MCF 10A (cell line): ENCODE data around the gene CYB561A3. TPM values are rescaled to one million over a fixed set of nuclear protein-coding genes. Genes with fewer than 3 reads are reported as not detected.

Experiments
- BruUV-seq: library from RNA; stranded (reverse); fragments of 400-500 nt; replicated peaks from 2 replicates; lab custom pipeline; 2021; lab: Mats Ljungman, UMichigan
- CTCF ChIA-PET: fragments of 300-600 bp; sonication (Branson Sonifier 250); formaldehyde crosslinking; extraction: SDS; loops from one replicate; lab custom pipeline; 2021; ENCODE audit warnings: antibody characterized with exemption, inconsistent platforms; lab: Yijun Ruan, JAX
- POLR2A ChIA-PET: fragments of 300-600, 350-650 bp; sonication (Branson Sonifier 250); formaldehyde crosslinking; extraction: SDS; loops from one replicate; lab custom pipeline; 2020; ENCODE audit warnings: antibody characterized with exemption, inconsistent platforms; lab: Yijun Ruan, JAX
- DNase-seq: peaks from one replicate; pipeline ENCODE4 v3.0.0-alpha.2; 2018; ENCODE audit not compliant: unreplicated experiment
- H3K27ac Mint-ChIP-seq: one replicate; pipeline ENCODE4 v1.8.0; 2022; ENCODE audit warnings: mild to moderate bottlenecking, low read depth, mixed read lengths; ENCODE audit not compliant: unreplicated experiment
- H3K27me3 Mint-ChIP-seq: one replicate; pipeline ENCODE4 v1.8.0; 2022; ENCODE audit warnings: mixed read lengths; ENCODE audit not compliant: insufficient read depth, unreplicated experiment
- H3K36me3 Mint-ChIP-seq: one replicate; pipeline ENCODE4 v1.8.0; 2022; ENCODE audit warnings: mild to moderate bottlenecking, moderate library complexity, mixed read lengths; ENCODE audit not compliant: insufficient read depth, unreplicated experiment
- H3K4me1 Mint-ChIP-seq: one replicate; pipeline ENCODE4 v1.8.0; 2022; ENCODE audit warnings: mixed read lengths; ENCODE audit not compliant: insufficient read depth, unreplicated experiment
- H3K4me3 Mint-ChIP-seq: one replicate; pipeline ENCODE4 v1.8.0; 2022; ENCODE audit warnings: mild to moderate bottlenecking, moderate library complexity, mixed read lengths; ENCODE audit not compliant: unreplicated experiment
- H3K9me3 Mint-ChIP-seq: one replicate; pipeline ENCODE4 v1.8.0; 2022; ENCODE audit warnings: mixed read lengths; ENCODE audit not compliant: unreplicated experiment
- CTCF ChIP-seq: fragments of 200-600 bp; IDR thresholded peaks from one replicate; pipeline ENCODE4 v1.8.0; 2022; ENCODE audit warnings: antibody characterized with exemption, mild to moderate bottlenecking; ENCODE audit not compliant: unreplicated experiment
- intact Hi-C: fragments of 100-400 bp; cut with micrococcal nuclease; formaldehyde crosslinking; loops from 2 replicates; pipeline ENCODE4 v1.14.1; 2022
- total RNA-seq: library from RNA; stranded (reverse); gene quantifications from 2 replicates; pipeline ENCODE4 v1.2.3, GENCODE V29; 2022

The CYB561A3 gene
- total RNA-seq, 1 experiment from 2014 or later: 28.4 TPM

GRCh38 chr11:61327669-61328071 is 34.0 kb downstream of the CYB561A3 start:
- Mint-ChIP-seq H3K9me3 (no peaks in the 10 kb centered on the region), H3K27me3 (no peaks in the 10 kb centered on the region), H3K27ac (no peak overlapping the region), H3K4me3 (no peak overlapping the region), H3K4me1 (peaks cover 51% of the 10 kb centered on the region), H3K36me3 (peaks cover 42% of the 10 kb centered on the region)
- no TSS peak for BruUV-seq
- DNase-seq: no peak
- ChIA-PET CTCF (interaction anchor here (0.8 to 5.6 kb wide), 7 partner anchors 9 to 103 kb away, joined by 3 to 39 read pairs (median 3); partner anchors contain the start of gene TMEM216), POLR2A (interaction anchor here (0.6 to 7.5 kb wide), 13 partner anchors 9 to 1353 kb away, joined by 3 to 89 read pairs (median 3); partner anchors contain the start of genes CYB561A3 and TMEM138)
- TF ChIP-seq CTCF: no peak
- intact Hi-C loops: no loop called here

- H3K36me3 Mint-ChIP-seq: peaks cover 40% of the 10 kb centered on the region
- H3K9me3 Mint-ChIP-seq: no peaks in the 10 kb centered on the region
- H3K27me3 Mint-ChIP-seq: no peaks in the 10 kb centered on the region
- POLR2A ChIA-PET: interaction anchor here (0.6 to 7.5 kb wide), 14 partner anchors 8 to 76 kb away, joined by 3 to 89 read pairs (median 5); partner anchors contain the start of genes CYB561A3 and TMEM138
- H3K27ac Mint-ChIP-seq: peak overlapping the region; percentile 90
- H3K4me3 Mint-ChIP-seq: peak overlapping the region; percentile 63
- peak; percentile 81 for DNase-seq
- intact Hi-C loops: no loop called here
- CTCF ChIA-PET: interaction anchor here (0.6 to 3.2 kb wide), 12 partner anchors 8 to 1615 kb away, joined by 3 to 21 read pairs (median 4); partner anchors contain the start of gene TMEM216
- peaks cover 40% of the 10 kb centered on the region for H3K4me1 Mint-ChIP-seq
- TF ChIP-seq CTCF: no peak
- BruUV-seq: no TSS peak
Measured at GRCh38 chr11:61325649-61326414, 35.9 kb downstream of the CYB561A3 start.

- H3K36me3 Mint-ChIP-seq: no peaks in the 10 kb centered on the region
- H3K27ac Mint-ChIP-seq: no peak overlapping the region
- ChIA-PET CTCF (interaction anchor here (0.6 to 5.2 kb wide), 4 partner anchors 8 to 70 kb away, joined by 3 to 21 read pairs (median 5); no protein-coding TSS in a partner anchor), POLR2A (interaction anchor here (0.6 to 1.4 kb wide), 6 partner anchors 11 to 70 kb away, joined by 3 to 5 read pairs (median 4); no protein-coding TSS in a partner anchor)
- no TSS peak for BruUV-seq
- H3K4me1 Mint-ChIP-seq: peaks cover 4% of the 10 kb centered on the region
- TF ChIP-seq CTCF: no peak
- no peaks in the 10 kb centered on the region for H3K9me3 Mint-ChIP-seq
- no peak overlapping the region for H3K4me3 Mint-ChIP-seq
- DNase-seq: no peak
- intact Hi-C loops: no loop called here
- H3K27me3 Mint-ChIP-seq: no peaks in the 10 kb centered on the region
Measured at GRCh38 chr11:61315260-61315659, 46.4 kb downstream of the CYB561A3 start.

- no peaks in the 10 kb centered on the region for H3K27me3 Mint-ChIP-seq
- ChIA-PET POLR2A (interaction anchor here (0.7 to 1.1 kb wide), 3 partner anchors 11 to 15 kb away, joined by 3 to 5 read pairs (median 3); no protein-coding TSS in a partner anchor), CTCF (interaction anchor here (0.6 kb wide), 1 partner anchor 33 kb away, joined by 3 read pairs; no protein-coding TSS in a partner anchor)
- intact Hi-C loops: no loop called here
- H3K36me3 Mint-ChIP-seq: no peaks in the 10 kb centered on the region
- no peak overlapping the region for H3K27ac Mint-ChIP-seq
- peaks cover 4% of the 10 kb centered on the region for H3K4me1 Mint-ChIP-seq
- TF ChIP-seq CTCF: no peak
- DNase-seq: no peak
- no TSS peak for BruUV-seq
- H3K9me3 Mint-ChIP-seq: no peaks in the 10 kb centered on the region
- no peak overlapping the region for H3K4me3 Mint-ChIP-seq
Measured at GRCh38 chr11:61310749-61311148, 50.9 kb downstream of the CYB561A3 start.
